HepG2 (cell line): ENCODE results near the gene SOCS7.

ENCODE experiments used
- CTCF ChIP-seq: sonication (generic); formaldehyde crosslinking; IDR thresholded peaks from 2 replicates; pipeline ENCODE4 v1.5.0; 2020; ENCODE audit warnings: mild to moderate bottlenecking, missing genetic modification reagents, moderate library complexity
- HDAC1 ChIP-seq: sonication (generic); formaldehyde crosslinking; IDR thresholded peaks from 2 replicates; pipeline ENCODE4 v1.5.1; 2020; ENCODE audit warnings: mild to moderate bottlenecking, missing genetic modification reagents
- HDAC6 ChIP-seq: fragments of 200-600 bp; sonication (generic); IDR thresholded peaks from 2 replicates; pipeline ENCODE4 v1.7.0; 2017; ENCODE audit warnings: mild to moderate bottlenecking, antibody characterized with exemption, low read length, low read depth
- JUND ChIP-seq: sonication (generic); formaldehyde crosslinking; IDR thresholded peaks from 2 replicates; pipeline ENCODE4 v1.8.0; 2022; ENCODE audit warnings: mild to moderate bottlenecking, missing genetic modification reagents
- POLR2A ChIP-seq, 2 experiments: IDR thresholded peaks; 2 replicates each; pipeline ENCODE4 v1.6.1; 2011; ENCODE audit warnings: low read depth in 2 of 2, low read length in 2 of 2, mild to moderate bottlenecking in 1 of 2, moderate library complexity in 1 of 2; ENCODE audit not compliant: insufficient read depth in 1 of 2
- SP2 ChIP-seq: sonication (generic); formaldehyde crosslinking; IDR thresholded peaks from 2 replicates; pipeline ENCODE4 v1.5.1; 2020; ENCODE audit warnings: mild to moderate bottlenecking, missing genetic modification reagents
- USF2 ChIP-seq, 2 experiments: sonication (generic) in 1 of 2; formaldehyde crosslinking in 1 of 2; IDR thresholded peaks; 2 replicates each; pipeline versions ENCODE4 v1.5.1 to v1.6.1; 2011 to 2020; ENCODE audit warnings: borderline replicate concordance in 1 of 2, low read depth in 1 of 2, low read length in 1 of 2, mild to moderate bottlenecking in 1 of 2, missing genetic modification reagents in 1 of 2, moderate library complexity in 1 of 2
- ZHX2 ChIP-seq, 2 experiments: sonication (generic) in 1 of 2; formaldehyde crosslinking in 1 of 2; IDR thresholded peaks; 2 replicates each; pipeline versions ENCODE4 v1.6.1 to v1.9.0; 2014 to 2022; ENCODE audit warnings: antibody characterized with exemption in 1 of 2, borderline replicate concordance in 1 of 2, inconsistent platforms in 1 of 2, low read depth in 1 of 2, missing genetic modification reagents in 1 of 2
- ZNF766 ChIP-seq: sonication (generic); formaldehyde crosslinking; IDR thresholded peaks from 2 replicates; pipeline ENCODE4 v1.5.0; 2020; ENCODE audit warnings: missing genetic modification reagents, borderline replicate concordance
- TF ChIP-seq, protein P1 (sequence below): sonication (generic); formaldehyde crosslinking; IDR thresholded peaks from 2 replicates; pipeline ENCODE4 v1.5.1; 2020; ENCODE audit warnings: mild to moderate bottlenecking, moderate library complexity, missing genetic modification reagents
- TF ChIP-seq, protein P2 (sequence below): sonication (generic); formaldehyde crosslinking; IDR thresholded peaks from 2 replicates; pipeline ENCODE4 v1.4.0; 2020; ENCODE audit warnings: missing genetic modification reagents

DNA sequence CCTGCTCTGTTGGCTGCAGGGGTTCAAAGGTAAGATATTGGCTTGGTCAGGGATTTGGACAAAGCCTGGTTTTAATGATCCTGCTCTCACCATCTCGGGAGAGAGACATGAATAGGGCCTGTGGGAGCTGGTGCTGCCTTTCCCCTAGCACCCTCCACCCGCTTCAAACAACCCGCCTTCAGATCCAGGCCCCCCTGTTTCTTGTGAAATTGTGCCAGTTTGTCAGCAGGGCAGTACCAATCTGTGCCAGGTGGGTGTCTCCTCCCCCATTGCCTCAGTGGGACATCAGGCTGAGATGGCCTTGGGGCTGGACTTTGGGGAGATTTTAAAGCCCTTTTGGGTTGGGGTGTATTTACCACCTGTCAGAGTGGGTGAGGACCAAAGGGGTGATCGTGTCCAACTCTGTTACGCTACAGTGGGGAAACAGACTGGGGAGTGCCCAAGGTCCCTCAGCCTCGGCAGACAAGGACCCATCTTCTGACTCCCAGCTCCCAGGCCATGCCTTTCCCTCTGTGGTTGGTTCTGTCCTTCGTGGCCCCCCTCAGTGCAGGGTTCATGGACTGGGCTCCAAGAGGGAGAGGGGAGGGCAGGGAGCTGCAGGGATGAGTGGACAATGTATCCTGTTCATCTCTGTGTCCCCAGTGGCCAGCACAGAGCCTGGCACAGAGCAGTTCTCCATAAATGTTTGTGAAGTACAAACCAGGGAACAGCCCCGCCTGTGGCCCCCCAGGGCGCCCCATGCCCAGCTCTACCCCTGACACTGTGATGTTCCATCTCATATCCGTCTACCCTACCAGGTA is 79.9 kb downstream of the SOCS7 start:
- TF ChIP-seq SP2 (CRISPR knock-in tag) = no peak
- TF ChIP-seq, protein P1, sequence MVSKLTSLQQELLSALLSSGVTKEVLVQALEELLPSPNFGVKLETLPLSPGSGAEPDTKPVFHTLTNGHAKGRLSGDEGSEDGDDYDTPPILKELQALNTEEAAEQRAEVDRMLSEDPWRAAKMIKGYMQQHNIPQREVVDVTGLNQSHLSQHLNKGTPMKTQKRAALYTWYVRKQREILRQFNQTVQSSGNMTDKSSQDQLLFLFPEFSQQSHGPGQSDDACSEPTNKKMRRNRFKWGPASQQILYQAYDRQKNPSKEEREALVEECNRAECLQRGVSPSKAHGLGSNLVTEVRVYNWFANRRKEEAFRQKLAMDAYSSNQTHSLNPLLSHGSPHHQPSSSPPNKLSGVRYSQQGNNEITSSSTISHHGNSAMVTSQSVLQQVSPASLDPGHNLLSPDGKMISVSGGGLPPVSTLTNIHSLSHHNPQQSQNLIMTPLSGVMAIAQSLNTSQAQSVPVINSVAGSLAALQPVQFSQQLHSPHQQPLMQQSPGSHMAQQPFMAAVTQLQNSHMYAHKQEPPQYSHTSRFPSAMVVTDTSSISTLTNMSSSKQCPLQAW (CRISPR knock-in tag) = no peak
- no peak for TF ChIP-seq HDAC1
- TF ChIP-seq POLR2A (IDR thresholded peaks at IDR 0.05; ENCODE audit: insufficient read depth in 1 of 2, low read depth in 2 of 2, low read length in 2 of 2) = no peak
- no peak for TF ChIP-seq JUND (CRISPR knock-in tag)
- TF ChIP-seq HDAC6 = no peak
- TF ChIP-seq, protein P2, sequence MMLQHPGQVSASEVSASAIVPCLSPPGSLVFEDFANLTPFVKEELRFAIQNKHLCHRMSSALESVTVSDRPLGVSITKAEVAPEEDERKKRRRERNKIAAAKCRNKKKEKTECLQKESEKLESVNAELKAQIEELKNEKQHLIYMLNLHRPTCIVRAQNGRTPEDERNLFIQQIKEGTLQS (CRISPR knock-in tag) = no peak
- TF ChIP-seq USF2 (IDR thresholded peaks at IDR 0.05; ENCODE audit: low read depth, low read length) = no peak
- TF ChIP-seq USF2 (CRISPR knock-in tag; IDR thresholded peaks at IDR 0.05; ENCODE audit: borderline replicate concordance) = no peak
- TF ChIP-seq CTCF = no peak
- TF ChIP-seq ZHX2 (IDR thresholded peaks at IDR 0.05; ENCODE audit: low read depth) = no peak
- TF ChIP-seq ZHX2 (CRISPR knock-in tag; IDR thresholded peaks at IDR 0.05; ENCODE audit: borderline replicate concordance) = no peak
- no peak for TF ChIP-seq ZNF766 (CRISPR knock-in tag)
